DOHH2 (cell line): Measurements from ENCODE around the gene B3GNT2.

Experiments used
- H3F3A ChIP-seq: fragments of 200-600 bp; sonication (generic), shearing (Covaris generic); 2 replicates; pipeline ENCODE4 v1.6.0; 2016; ENCODE audit warnings: antibody characterized with exemption, mild to moderate bottlenecking; ENCODE audit not compliant: control insufficient read depth, insufficient read depth
- H3K27ac ChIP-seq: fragments of 200-600 bp; sonication (generic); 2 replicates; pipeline ENCODE4 v1.5.1; 2014; ENCODE audit warnings: low read depth, mild to moderate bottlenecking, low read length, moderate library complexity
- H3K27me3 ChIP-seq: fragments of 200-600 bp; sonication (generic); 2 replicates; pipeline ENCODE4 v1.6.1; 2014; ENCODE audit warnings: mild to moderate bottlenecking, low read length, mixed read lengths; ENCODE audit not compliant: control insufficient read depth
- H3K36me3 ChIP-seq: fragments of 200-600 bp; sonication (generic); 2 replicates; pipeline ENCODE4 v1.6.1; 2014; ENCODE audit warnings: mild to moderate bottlenecking, low read length, moderate library complexity, mixed read lengths; ENCODE audit not compliant: control insufficient read depth
- H3K4me1 ChIP-seq: fragments of 200-600 bp; sonication (generic); 2 replicates; pipeline ENCODE4 v1.6.1; 2014; ENCODE audit warnings: mild to moderate bottlenecking, low read length, mixed read lengths; ENCODE audit not compliant: control insufficient read depth
- H3K4me2 ChIP-seq: fragments of 200-600 bp; sonication (generic); 2 replicates; pipeline ENCODE4 v1.6.0; 2014; ENCODE audit warnings: mild to moderate bottlenecking, low read length, moderate library complexity
- H3K4me3 ChIP-seq: fragments of 200-600 bp; sonication (generic); 2 replicates; pipeline ENCODE4 v1.5.1; 2014; ENCODE audit warnings: mild to moderate bottlenecking, low read length, mixed read lengths
- H3K79me2 ChIP-seq: fragments of 200-600 bp; sonication (generic); 2 replicates; pipeline ENCODE4 v1.6.1; 2014; ENCODE audit warnings: mild to moderate bottlenecking, low read length, mixed read lengths; ENCODE audit not compliant: control insufficient read depth
- H3K9me2 ChIP-seq: fragments of 200-600 bp; sonication (generic); replicated peaks from 2 replicates; pipeline ENCODE4 v1.6.1; 2014; ENCODE audit warnings: mild to moderate bottlenecking, low read length, mixed read lengths; ENCODE audit not compliant: control insufficient read depth
- H3K9me3 ChIP-seq: fragments of 200-600 bp; sonication (generic); 2 replicates; pipeline ENCODE4 v1.6.1; 2014; ENCODE audit warnings: antibody characterized with exemption, low read length, mixed read lengths; ENCODE audit not compliant: control insufficient read depth, insufficient read depth
- H4K20me1 ChIP-seq: fragments of 200-600 bp; sonication (generic); 2 replicates; pipeline ENCODE4 v1.6.0; 2014; ENCODE audit warnings: low read depth, mild to moderate bottlenecking, antibody characterized with exemption, low read length, moderate library complexity; ENCODE audit not compliant: control insufficient read depth, insufficient read depth
- EZH2phosphoT487 ChIP-seq: fragments of 200-600 bp; sonication (generic); IDR thresholded peaks from 2 replicates; pipeline ENCODE4 v1.6.1; 2017; ENCODE audit warnings: borderline replicate concordance, mild to moderate bottlenecking, antibody characterized with exemption, low read length, moderate library complexity, mixed read lengths
- TF ChIP-seq, protein P1 (sequence below): fragments of 200-600 bp; sonication (generic); IDR thresholded peaks from one replicate; pipeline ENCODE4 v1.5.1; 2014; ENCODE audit warnings: antibody characterized with exemption, mild to moderate bottlenecking, low read depth, low read length; ENCODE audit not compliant: poor library complexity, severe bottlenecking

B3GNT2 gene

DNA sequence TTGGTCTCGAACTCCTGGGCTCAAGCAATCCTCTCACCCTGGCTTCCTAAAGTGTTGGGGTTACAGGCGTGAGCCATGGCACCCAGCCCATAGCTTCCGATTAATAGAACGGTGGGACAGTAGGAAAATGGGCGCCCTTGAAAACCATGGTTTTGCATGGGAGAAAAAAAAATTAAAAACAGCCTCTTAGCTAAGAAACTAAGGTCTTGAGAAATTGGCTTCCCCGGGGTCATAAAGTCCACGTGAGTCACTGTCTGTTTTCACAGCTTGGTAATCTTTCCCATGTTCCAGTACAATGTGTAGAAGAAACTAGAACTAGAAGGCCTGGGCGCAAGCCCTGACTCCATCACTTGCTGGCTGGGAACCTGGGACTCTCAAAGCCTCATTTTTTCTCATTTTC is 20.7 kb downstream of the B3GNT2 start:
- no peak for TF ChIP-seq EZH2phosphoT487
- TF ChIP-seq, protein P1, sequence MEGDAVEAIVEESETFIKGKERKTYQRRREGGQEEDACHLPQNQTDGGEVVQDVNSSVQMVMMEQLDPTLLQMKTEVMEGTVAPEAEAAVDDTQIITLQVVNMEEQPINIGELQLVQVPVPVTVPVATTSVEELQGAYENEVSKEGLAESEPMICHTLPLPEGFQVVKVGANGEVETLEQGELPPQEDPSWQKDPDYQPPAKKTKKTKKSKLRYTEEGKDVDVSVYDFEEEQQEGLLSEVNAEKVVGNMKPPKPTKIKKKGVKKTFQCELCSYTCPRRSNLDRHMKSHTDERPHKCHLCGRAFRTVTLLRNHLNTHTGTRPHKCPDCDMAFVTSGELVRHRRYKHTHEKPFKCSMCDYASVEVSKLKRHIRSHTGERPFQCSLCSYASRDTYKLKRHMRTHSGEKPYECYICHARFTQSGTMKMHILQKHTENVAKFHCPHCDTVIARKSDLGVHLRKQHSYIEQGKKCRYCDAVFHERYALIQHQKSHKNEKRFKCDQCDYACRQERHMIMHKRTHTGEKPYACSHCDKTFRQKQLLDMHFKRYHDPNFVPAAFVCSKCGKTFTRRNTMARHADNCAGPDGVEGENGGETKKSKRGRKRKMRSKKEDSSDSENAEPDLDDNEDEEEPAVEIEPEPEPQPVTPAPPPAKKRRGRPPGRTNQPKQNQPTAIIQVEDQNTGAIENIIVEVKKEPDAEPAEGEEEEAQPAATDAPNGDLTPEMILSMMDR = no peak
- no peaks in the 10 kb centered on the region for H4K20me1 ChIP-seq
- no peaks in the 10 kb centered on the region for H3K9me2 ChIP-seq
- no peaks in the 10 kb centered on the region for H3K4me1 ChIP-seq
- no peaks in the 10 kb centered on the region for H3K27me3 ChIP-seq
- no peak overlapping the region for H3K27ac ChIP-seq
- H3K79me2 ChIP-seq = peaks cover 100% of the 10 kb centered on the region
- no peaks in the 10 kb centered on the region for H3F3A ChIP-seq
- peaks cover 19% of the 10 kb centered on the region; the same call in 1 of the 2 replicates for H3K9me3 ChIP-seq
- H3K36me3 ChIP-seq = peaks cover 49% of the 10 kb centered on the region
- no peak overlapping the region for H3K4me2 ChIP-seq
- no peak overlapping the region for H3K4me3 ChIP-seq

DNA sequence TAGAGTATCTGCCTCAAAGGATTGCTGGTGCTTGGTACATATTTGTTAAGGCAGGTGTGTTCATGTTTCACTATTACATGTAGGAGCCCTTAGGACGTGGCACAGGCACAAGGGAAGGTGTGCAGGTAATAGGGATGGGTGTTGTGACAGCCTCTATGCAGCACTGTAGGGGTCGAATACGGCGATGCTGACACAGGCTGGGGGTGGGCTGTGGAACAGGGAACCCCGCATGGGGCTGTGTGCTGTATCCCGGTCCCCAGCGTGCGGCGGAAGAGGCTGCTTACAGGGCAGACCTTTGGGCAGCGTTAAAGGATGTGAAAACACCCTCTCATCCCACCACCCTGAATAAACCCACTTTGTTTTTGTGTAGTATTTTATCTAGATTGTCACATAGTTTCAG is 21.5 kb downstream of the B3GNT2 start:
- Histone ChIP-seq H3K9me3 (peaks cover 19% of the 10 kb centered on the region; the same call in 1 of the 2 replicates), H3F3A (no peaks in the 10 kb centered on the region), H3K27me3 (no peaks in the 10 kb centered on the region), H3K4me1 (no peaks in the 10 kb centered on the region), H3K27ac (no peak overlapping the region), H4K20me1 (no peaks in the 10 kb centered on the region), H3K4me2 (no peak overlapping the region), H3K36me3 (peaks cover 54% of the 10 kb centered on the region), H3K9me2 (no peaks in the 10 kb centered on the region), H3K4me3 (no peak overlapping the region), H3K79me2 (peaks cover 100% of the 10 kb centered on the region)
- TF ChIP-seq, protein P1 = no peak
- no peak for TF ChIP-seq EZH2phosphoT487

DNA sequence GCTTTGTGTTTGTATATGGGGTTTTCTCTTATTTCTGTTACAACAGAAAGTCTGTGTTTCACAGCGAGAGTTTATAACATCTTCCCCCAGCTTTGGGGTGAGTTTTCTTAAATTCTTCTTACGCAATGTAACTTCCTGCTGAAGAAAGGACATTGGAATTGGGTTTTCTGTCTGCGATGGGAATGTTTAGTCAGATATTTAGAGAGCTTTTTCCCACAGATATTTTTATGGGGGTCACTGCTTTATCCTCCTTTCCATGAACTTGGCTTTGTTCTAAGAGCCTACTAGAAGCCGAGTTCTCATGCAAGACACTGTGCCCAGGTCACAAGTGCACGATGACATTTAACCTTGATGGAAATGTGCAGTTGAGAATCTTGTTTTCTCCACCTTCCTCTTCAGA is 22.1 kb downstream of the B3GNT2 start:
- Histone ChIP-seq H3K9me2 (no peaks in the 10 kb centered on the region), H3K79me2 (peaks cover 100% of the 10 kb centered on the region), H3K4me1 (no peaks in the 10 kb centered on the region), H3F3A (no peaks in the 10 kb centered on the region), H3K36me3 (peaks cover 59% of the 10 kb centered on the region), H4K20me1 (no peaks in the 10 kb centered on the region), H3K4me2 (no peak overlapping the region), H3K9me3 (peaks cover 19% of the 10 kb centered on the region; the same call in 1 of the 2 replicates), H3K27ac (no peak overlapping the region), H3K27me3 (no peaks in the 10 kb centered on the region), H3K4me3 (no peak overlapping the region)
- TF ChIP-seq, protein P1 = no peak
- TF ChIP-seq EZH2phosphoT487 = no peak
